ENCODE measurements around the gene RBP2.

DNA sequence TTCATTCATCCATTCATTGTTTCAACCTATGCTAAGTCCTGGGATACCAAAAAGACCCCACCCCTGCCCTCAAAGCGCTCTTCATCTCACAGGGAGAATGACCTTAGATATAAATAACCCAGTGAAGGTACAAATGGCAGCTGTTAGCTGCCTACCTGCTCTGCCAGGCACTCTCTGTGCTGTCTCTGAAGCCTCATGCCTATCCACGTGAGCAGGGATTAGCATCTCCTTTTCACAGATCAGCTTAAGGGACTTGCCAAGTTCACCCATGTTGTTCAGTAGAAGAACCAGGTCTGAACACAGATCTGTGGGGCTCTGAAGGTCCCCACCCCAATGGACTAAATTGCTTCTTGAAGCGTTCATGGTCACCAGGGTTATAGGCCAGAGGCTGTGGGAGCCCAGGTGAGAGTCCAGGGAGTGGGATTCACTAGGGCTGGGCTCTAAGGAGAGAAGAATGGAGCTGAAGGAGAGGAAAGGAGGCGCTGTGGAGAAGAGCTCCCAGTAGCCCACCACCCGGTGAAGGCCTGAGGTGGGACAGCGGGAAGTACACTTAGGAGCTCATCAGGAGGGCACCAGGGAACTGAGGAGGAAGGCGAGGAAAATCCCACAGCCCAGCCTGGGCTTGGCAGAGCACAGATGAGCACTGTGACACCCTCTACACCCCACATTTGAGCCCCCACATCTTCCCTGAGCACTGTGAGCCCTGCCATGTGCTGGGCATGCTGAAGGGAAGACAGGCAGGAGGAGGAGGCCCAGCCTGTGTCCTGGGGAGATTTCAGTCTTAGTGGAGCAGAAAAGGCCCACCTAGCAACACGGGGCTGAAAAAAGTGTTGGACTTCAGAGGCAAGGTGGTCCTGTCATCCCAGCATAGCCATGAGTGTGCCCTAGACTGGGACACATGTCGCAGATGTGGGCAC, 42.9 kb upstream of the RBP2 start:
- TF ChIP-seq, protein P1, sequence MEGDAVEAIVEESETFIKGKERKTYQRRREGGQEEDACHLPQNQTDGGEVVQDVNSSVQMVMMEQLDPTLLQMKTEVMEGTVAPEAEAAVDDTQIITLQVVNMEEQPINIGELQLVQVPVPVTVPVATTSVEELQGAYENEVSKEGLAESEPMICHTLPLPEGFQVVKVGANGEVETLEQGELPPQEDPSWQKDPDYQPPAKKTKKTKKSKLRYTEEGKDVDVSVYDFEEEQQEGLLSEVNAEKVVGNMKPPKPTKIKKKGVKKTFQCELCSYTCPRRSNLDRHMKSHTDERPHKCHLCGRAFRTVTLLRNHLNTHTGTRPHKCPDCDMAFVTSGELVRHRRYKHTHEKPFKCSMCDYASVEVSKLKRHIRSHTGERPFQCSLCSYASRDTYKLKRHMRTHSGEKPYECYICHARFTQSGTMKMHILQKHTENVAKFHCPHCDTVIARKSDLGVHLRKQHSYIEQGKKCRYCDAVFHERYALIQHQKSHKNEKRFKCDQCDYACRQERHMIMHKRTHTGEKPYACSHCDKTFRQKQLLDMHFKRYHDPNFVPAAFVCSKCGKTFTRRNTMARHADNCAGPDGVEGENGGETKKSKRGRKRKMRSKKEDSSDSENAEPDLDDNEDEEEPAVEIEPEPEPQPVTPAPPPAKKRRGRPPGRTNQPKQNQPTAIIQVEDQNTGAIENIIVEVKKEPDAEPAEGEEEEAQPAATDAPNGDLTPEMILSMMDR (IDR thresholded peaks at IDR 0.05) = no peak
- TF ChIP-seq POLR2A (IDR thresholded peaks at IDR 0.05) = no peak
